ENCODE results near the gene CYP11A1.
"Not testable (repeated sequence)": the region's sequence is repeated elsewhere in the genome, so short reads cannot be mapped to it uniquely, and the experiment has no call there.

Gene CYP11A1

DNA sequence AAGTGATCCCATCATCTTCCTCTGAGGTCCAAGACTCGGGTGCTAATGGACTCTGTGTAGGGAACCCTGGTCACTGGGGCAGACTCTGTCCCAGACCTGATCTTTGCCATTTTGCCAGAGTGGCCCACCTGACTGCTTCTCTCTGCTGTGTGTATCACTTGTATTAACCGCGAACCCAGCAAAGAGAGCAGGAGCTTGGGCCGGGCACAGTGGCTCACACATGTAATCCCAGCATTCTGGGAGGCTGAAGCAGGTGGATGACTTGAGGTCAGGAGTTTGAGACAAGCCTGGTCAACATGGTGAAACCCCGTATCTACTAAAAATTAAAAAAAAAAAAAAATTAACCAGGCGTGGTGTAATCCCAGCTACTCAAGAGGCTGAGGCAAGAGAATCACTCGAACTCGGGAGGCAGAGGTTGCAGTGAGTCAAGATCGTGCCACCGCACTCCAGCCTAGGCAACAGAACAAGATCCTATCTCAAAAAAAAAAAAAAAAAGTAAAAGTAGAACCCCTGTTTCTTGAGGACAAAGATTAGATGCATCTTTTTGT lies 32.9 kb upstream of the CYP11A1 start:
- no peak for DNase-seq

GRCh38 chr15:74399511-74400312 lies 32.3 kb upstream of the CYP11A1 start:
- DNase-seq = no peak

DNA sequence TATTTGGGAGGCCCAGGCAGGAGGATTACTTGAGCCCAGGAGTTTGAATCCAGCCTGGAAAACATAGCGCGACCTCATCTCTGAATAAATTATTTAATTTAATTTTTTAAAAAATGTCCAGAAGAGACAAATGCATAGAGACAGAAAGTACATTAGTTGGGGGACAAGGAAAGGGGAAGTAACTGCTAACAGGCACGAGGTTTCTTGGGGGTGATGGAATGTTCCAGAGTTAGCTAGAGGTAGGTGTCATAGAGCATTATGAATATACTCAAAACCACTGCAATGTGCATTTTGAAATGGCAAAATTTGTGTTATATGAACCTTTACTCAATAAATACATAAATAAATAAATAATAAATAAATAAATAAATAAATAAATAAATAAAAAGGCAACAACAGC lies 31.7 kb upstream of the CYP11A1 start:
- DNase-seq = no peak

DNA sequence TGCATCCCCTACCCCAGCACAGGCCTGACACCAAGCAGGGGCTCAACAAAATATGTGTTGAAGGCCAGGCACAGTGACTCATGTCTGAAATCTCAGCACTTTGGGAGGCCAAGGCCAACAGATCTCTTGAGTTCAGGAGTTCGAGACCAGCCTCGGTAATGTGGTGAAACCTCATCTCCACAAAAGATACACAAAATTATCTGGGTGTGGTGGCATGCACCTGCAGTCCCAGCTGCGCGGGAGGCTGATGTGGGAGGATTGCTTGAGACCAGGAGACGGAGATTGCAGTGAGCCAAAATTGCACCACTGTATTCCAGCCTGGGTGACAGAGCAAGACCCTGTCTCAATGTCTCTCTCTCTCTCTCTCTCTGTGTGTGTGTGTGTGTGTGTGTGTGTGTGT lies 30.7 kb upstream of the CYP11A1 start:
- DNase-seq = no peak

DNA sequence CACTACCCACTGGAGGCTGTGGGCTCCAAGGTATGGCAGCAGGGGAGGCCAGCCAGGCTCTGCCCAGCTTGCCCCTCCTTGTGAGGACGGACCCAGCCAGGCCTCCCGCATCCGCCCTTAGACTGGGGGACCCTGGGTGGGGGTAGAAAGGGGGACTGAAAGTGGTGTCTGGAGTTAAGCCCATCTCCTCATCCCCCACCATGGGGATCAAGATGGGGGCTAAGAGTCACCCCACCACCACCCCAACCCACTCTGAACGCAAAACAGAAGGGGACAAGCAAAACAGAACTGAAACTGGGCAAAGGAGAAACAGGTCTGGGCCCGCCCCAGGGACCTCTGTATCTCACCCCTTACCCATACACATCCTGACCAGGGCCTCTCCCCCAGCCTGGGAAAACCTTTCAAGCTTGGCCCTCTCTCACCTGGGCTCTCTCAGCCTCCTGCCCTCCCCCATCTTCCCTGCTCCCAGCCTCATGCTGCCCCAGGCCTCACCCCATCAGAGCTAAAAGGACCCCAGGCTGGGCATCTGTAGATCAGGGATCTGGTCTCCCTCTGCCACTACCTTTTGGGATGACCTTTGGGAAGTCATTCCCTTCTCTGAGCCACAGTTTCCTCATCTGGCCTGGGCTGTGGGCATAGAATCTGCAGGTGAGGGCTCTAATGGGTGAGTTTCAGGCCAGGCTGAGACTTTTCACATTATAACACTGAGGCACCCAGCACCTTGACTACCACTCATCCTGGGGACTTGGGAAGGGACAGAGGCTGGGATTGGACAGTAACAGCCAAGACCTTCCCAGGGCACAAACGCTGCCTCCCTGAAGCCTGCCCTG lies 30.0 kb upstream of the CYP11A1 start:
- DNase-seq = no peak

- no peak for DNase-seq
These were observed 29.2 kb upstream of the CYP11A1 start for GRCh38 chr15:74396445-74397238.

DNA sequence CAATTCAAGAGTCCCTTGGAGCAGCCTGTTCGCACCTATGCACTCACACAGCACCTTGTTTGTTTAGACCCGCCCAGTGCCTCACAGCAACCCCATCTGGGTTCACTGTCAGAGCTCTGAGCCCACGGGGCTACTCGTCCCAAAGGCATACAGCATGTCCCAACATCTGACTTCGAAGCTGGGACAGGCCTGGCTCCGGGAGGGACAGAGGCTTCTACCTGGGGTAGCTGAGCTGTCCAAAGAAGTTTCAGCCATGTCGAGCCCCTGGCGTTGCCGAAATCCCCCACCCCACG lies 28.6 kb upstream of the CYP11A1 start:
- no peak for DNase-seq

DNA sequence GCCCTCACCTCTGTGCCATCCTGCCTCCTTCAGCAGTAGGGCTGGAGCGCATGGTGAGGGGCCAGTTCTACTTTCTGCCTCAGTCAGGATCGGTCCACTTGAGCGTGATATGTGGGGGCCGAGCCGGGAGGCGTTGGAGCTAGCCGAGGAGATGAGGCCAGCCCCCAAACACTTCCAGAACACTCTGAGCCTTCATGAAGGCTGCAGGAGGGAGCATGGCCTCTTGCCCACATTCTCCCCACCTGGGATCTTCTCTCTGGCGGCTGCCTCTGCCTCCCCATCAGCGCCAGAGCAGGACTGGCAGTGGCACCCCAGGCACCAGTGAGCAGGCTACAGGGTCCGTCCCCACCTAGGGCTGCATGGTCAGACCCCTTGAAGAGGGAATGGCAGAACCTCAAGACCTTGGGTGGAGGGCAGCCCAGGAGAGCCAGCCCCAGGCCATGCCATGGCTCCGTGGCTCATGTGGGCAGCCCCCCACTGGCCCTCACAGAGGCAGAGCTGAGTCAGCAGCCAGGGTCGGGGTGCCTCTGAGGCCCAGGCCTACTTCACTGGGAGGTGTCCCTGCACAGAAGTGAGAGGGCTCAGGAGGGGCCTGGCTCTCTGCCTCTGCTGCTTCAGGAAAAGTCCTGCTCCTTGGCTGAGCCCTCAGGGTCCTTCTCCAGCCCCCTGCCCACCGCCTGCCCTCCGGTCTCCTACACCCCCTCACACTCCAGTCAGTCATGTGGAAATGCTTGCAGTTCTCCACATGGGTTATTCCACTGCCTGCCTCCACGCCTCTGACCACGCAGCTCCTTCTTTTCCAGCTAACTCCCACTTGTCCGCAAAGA lies 28.1 kb upstream of the CYP11A1 start:
- no peak for DNase-seq

DNA sequence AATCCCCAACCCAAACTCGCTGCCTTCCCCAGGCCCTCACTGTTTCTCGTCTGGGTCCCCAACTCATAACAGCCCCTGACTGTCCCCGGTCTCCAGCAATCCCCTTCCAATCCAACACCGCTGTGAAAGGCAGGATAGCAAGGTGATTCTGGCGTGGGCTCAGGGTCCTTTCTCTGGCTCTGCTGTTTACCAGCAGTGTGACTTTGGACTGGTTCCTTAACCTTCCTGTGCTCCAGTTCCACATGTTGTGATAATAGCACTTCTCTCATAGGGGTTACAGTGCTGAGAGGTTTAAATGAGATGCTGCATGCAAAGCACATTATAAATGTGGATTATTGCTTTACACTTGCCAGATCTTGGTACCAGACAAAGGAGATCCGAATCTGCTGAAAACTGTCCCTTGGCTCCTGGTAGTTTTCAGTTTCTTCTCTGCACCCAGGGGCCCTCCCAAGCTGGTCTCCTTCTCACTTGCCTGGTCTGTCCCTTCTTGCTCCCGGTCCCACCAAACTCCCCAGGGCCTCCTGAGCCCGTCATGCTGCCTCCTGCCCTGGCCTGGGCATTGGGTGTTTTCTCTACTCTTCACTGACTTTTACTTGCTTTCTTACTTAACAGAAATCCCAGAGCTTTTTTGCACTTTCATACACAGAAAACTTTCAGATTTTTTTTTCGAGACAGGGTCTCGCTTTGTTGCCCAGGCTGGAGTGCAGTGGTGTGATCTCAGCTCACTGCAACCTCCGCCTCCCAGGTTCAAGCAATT lies 26.8 kb upstream of the CYP11A1 start:
- no peak for DNase-seq

DNA sequence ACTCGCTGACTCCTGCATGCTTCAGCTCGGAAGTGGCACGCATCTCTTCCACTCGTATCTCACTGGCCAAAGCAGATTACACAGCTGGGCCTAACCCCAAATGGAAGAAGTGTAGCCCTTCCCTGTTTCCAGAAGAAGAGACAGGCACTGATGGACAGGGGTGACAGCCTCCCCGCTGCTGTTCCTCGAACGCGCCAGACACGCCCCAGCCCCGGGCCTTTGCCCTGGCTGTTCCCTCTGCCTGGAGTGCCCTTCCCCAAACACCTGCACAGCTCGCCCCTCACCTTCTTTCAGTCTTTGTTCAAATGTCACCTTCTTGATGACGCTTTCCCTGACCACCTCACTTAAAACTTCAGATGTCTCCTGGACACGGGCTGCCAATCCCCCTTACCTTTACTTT lies 26.0 kb upstream of the CYP11A1 start:
- no peak for DNase-seq

DNA sequence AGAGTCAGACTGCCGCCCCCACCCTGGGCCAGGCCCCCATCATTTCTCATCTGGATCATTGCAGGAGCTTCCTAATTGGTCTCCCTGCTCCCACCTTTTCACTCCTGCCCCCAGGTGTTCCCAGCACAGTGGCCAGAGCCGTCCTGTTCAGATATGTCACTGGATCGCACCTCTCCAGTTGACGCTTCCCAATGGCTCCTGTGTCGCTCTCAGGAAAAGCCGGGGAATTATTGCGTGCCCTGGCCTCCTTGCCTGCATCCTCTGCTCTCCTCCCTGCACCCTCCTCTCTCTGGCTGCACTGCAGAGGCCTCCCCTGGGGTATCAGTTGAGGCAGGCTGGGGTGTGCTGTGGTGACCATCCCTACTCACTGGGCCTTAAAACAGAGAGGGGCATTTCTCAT lies 25.5 kb upstream of the CYP11A1 start:
- no peak for DNase-seq

GRCh38 chr15:74392451-74392830 lies 25.0 kb upstream of the CYP11A1 start:
- no peak for DNase-seq

- DNase-seq = no peak
These were observed 24.4 kb upstream of the CYP11A1 start for GRCh38 chr15:74391582-74392450.

- DNase-seq = no peak
These were observed 23.3 kb upstream of the CYP11A1 start for GRCh38 chr15:74390647-74391288.

- not testable (repeated sequence) for DNase-seq
These were observed 22.7 kb upstream of the CYP11A1 start for GRCh38 chr15:74390049-74390646.

- no peak for DNase-seq
These were observed 22.0 kb upstream of the CYP11A1 start for GRCh38 chr15:74389241-74390048.

DNA sequence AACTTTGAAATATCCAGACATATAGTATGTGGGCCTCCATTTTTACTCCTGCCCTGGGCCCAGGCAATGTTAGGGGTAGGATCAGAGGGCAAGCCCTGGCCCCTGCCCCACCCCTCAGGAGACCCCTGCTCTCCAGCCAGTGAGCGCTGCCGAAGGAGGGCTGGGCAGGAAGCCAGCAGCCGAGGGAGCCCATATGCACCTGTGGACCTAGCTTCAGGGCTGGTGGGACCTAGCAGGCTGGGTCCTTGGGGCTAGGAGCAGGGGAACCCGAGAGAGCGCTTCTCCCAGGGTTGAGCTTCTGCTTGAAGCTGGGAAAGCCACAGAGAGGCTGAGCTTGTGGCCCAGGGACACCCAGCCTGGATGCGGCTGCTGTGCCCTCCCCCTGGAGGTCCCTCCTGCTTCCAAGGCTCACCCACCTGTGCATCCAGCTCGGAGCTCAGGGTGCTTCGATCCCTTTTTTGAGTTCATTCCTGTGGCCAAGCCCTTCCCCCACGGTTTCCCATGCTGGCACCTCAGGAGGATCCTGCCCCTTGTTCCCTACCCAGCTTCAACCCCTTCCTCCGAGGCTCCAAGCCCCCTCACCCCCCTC lies 21.0 kb upstream of the CYP11A1 start:
- no peak for DNase-seq

All from central memory CD4-positive, alpha-beta T cell (primary cell).